Measurements from ENCODE around the gene RSRC1.

RSRC1 gene

GRCh38 chr3:158455406-158455805 lies 345.5 kb downstream of the RSRC1 start:
- no peaks in the 10 kb centered on the region for H3K4me1 ChIP-seq (ENCODE audit: control insufficient read depth, low read depth, low read length)
- H3K9ac ChIP-seq (ENCODE audit: low read length) = no peak overlapping the region
- no peaks in the 10 kb centered on the region for H3K36me3 ChIP-seq (ENCODE audit: control insufficient read depth, low read depth, low read length)
- no peaks in the 10 kb centered on the region for H3K9me3 ChIP-seq (ENCODE audit: control insufficient read depth, low read depth, low read length)
- no peak overlapping the region for H3K27ac ChIP-seq (ENCODE audit: low read length)
- H3K4me3 ChIP-seq (ENCODE audit: low read length) = no peak overlapping the region
- no peaks in the 10 kb centered on the region for H3K27me3 ChIP-seq (ENCODE audit: control insufficient read depth, insufficient read depth, low read length)

GRCh38 chr3:158456114-158456513 lies 346.2 kb downstream of the RSRC1 start:
- no peak overlapping the region for H3K27ac ChIP-seq (ENCODE audit: low read length)
- no peaks in the 10 kb centered on the region for H3K4me1 ChIP-seq (ENCODE audit: control insufficient read depth, low read depth, low read length)
- no peak overlapping the region for H3K9ac ChIP-seq (ENCODE audit: low read length)
- H3K4me3 ChIP-seq (ENCODE audit: low read length) = no peak overlapping the region
- no peaks in the 10 kb centered on the region for H3K27me3 ChIP-seq (ENCODE audit: control insufficient read depth, insufficient read depth, low read length)
- no peaks in the 10 kb centered on the region for H3K36me3 ChIP-seq (ENCODE audit: control insufficient read depth, low read depth, low read length)
- no peaks in the 10 kb centered on the region for H3K9me3 ChIP-seq (ENCODE audit: control insufficient read depth, low read depth, low read length)

- H3K4me1 ChIP-seq (ENCODE audit: control insufficient read depth, low read depth, low read length) = no peaks in the 10 kb centered on the region
- no peak overlapping the region for H3K9ac ChIP-seq (ENCODE audit: low read length)
- no peak overlapping the region for H3K4me3 ChIP-seq (ENCODE audit: low read length)
- H3K9me3 ChIP-seq (ENCODE audit: control insufficient read depth, low read depth, low read length) = no peaks in the 10 kb centered on the region
- H3K36me3 ChIP-seq (ENCODE audit: control insufficient read depth, low read depth, low read length) = no peaks in the 10 kb centered on the region
- no peaks in the 10 kb centered on the region for H3K27me3 ChIP-seq (ENCODE audit: control insufficient read depth, insufficient read depth, low read length)
- no peak overlapping the region for H3K27ac ChIP-seq (ENCODE audit: low read length)
Observed at GRCh38 chr3:158458464-158458863, 348.6 kb downstream of the RSRC1 start.

GRCh38 chr3:158460926-158461325 lies 351.0 kb downstream of the RSRC1 start:
- Histone ChIP-seq H3K9me3 (ENCODE audit: control insufficient read depth, low read depth, low read length) (no peaks in the 10 kb centered on the region), H3K4me1 (ENCODE audit: control insufficient read depth, low read depth, low read length) (no peaks in the 10 kb centered on the region), H3K9ac (ENCODE audit: low read length) (no peak overlapping the region), H3K27ac (ENCODE audit: low read length) (no peak overlapping the region), H3K27me3 (ENCODE audit: control insufficient read depth, insufficient read depth, low read length) (no peaks in the 10 kb centered on the region), H3K4me3 (ENCODE audit: low read length) (no peak overlapping the region), H3K36me3 (ENCODE audit: control insufficient read depth, low read depth, low read length) (no peaks in the 10 kb centered on the region)

GRCh38 chr3:158463556-158463955 lies 353.7 kb downstream of the RSRC1 start:
- Histone ChIP-seq H3K9ac (ENCODE audit: low read length) (no peak overlapping the region), H3K4me3 (ENCODE audit: low read length) (no peak overlapping the region), H3K9me3 (ENCODE audit: control insufficient read depth, low read depth, low read length) (no peaks in the 10 kb centered on the region), H3K36me3 (ENCODE audit: control insufficient read depth, low read depth, low read length) (no peaks in the 10 kb centered on the region), H3K27ac (ENCODE audit: low read length) (no peak overlapping the region), H3K27me3 (ENCODE audit: control insufficient read depth, insufficient read depth, low read length) (no peaks in the 10 kb centered on the region), H3K4me1 (ENCODE audit: control insufficient read depth, low read depth, low read length) (no peaks in the 10 kb centered on the region)

- Histone ChIP-seq H3K36me3 (ENCODE audit: control insufficient read depth, low read depth, low read length) (no peaks in the 10 kb centered on the region), H3K4me3 (ENCODE audit: low read length) (no peak overlapping the region), H3K27me3 (ENCODE audit: control insufficient read depth, insufficient read depth, low read length) (no peaks in the 10 kb centered on the region), H3K9ac (ENCODE audit: low read length) (no peak overlapping the region), H3K27ac (ENCODE audit: low read length) (no peak overlapping the region), H3K4me1 (ENCODE audit: control insufficient read depth, low read depth, low read length) (no peaks in the 10 kb centered on the region), H3K9me3 (ENCODE audit: control insufficient read depth, low read depth, low read length) (no peaks in the 10 kb centered on the region)
Observed at GRCh38 chr3:158465074-158465473, 355.2 kb downstream of the RSRC1 start.

GRCh38 chr3:158470944-158471638 lies 361.2 kb downstream of the RSRC1 start:
- no peak overlapping the region for H3K27ac ChIP-seq (ENCODE audit: low read length)
- H3K4me1 ChIP-seq (ENCODE audit: control insufficient read depth, low read depth, low read length) = no peaks in the 10 kb centered on the region
- H3K27me3 ChIP-seq (ENCODE audit: control insufficient read depth, insufficient read depth, low read length) = no peaks in the 10 kb centered on the region
- H3K36me3 ChIP-seq (ENCODE audit: control insufficient read depth, low read depth, low read length) = no peaks in the 10 kb centered on the region
- H3K9me3 ChIP-seq (ENCODE audit: control insufficient read depth, low read depth, low read length) = no peaks in the 10 kb centered on the region
- H3K4me3 ChIP-seq (ENCODE audit: low read length) = no peak overlapping the region
- no peak overlapping the region for H3K9ac ChIP-seq (ENCODE audit: low read length)

- no peak overlapping the region for H3K27ac ChIP-seq (ENCODE audit: low read length)
Observed at GRCh38 chr3:158471639-158472294, 361.9 kb downstream of the RSRC1 start.

GRCh38 chr3:158479051-158479450 lies 369.2 kb downstream of the RSRC1 start:
- Histone ChIP-seq H3K27ac (ENCODE audit: low read length) (no peak overlapping the region), H3K36me3 (ENCODE audit: control insufficient read depth, low read depth, low read length) (no peaks in the 10 kb centered on the region), H3K9me3 (ENCODE audit: control insufficient read depth, low read depth, low read length) (no peaks in the 10 kb centered on the region), H3K4me1 (ENCODE audit: control insufficient read depth, low read depth, low read length) (peaks cover 16% of the 10 kb centered on the region), H3K9ac (ENCODE audit: low read length) (no peak overlapping the region), H3K27me3 (ENCODE audit: control insufficient read depth, insufficient read depth, low read length) (no peaks in the 10 kb centered on the region), H3K4me3 (ENCODE audit: low read length) (no peak overlapping the region)

More at GRCh38 chr3:158471639-158472294, 361.9 kb downstream of the RSRC1 start:
- H3K36me3 ChIP-seq (ENCODE audit: control insufficient read depth, low read depth, low read length) = no peaks in the 10 kb centered on the region
- H3K4me1 ChIP-seq (ENCODE audit: control insufficient read depth, low read depth, low read length) = no peaks in the 10 kb centered on the region
- H3K9me3 ChIP-seq (ENCODE audit: control insufficient read depth, low read depth, low read length) = no peaks in the 10 kb centered on the region
- no peak overlapping the region for H3K4me3 ChIP-seq (ENCODE audit: low read length)
- H3K9ac ChIP-seq (ENCODE audit: low read length) = no peak overlapping the region
- no peaks in the 10 kb centered on the region for H3K27me3 ChIP-seq (ENCODE audit: control insufficient read depth, insufficient read depth, low read length)

GRCh38 chr3:158483701-158484235 lies 373.9 kb downstream of the RSRC1 start:
- Histone ChIP-seq H3K4me1 (ENCODE audit: control insufficient read depth, low read depth, low read length) (peaks cover 16% of the 10 kb centered on the region), H3K4me3 (ENCODE audit: low read length) (no peak overlapping the region), H3K9ac (ENCODE audit: low read length) (no peak overlapping the region), H3K27me3 (ENCODE audit: control insufficient read depth, insufficient read depth, low read length) (no peaks in the 10 kb centered on the region), H3K36me3 (ENCODE audit: control insufficient read depth, low read depth, low read length) (no peaks in the 10 kb centered on the region), H3K27ac (ENCODE audit: low read length) (no peak overlapping the region), H3K9me3 (ENCODE audit: control insufficient read depth, low read depth, low read length) (no peaks in the 10 kb centered on the region)

GRCh38 chr3:158486200-158486599 lies 376.3 kb downstream of the RSRC1 start:
- Histone ChIP-seq H3K4me3 (ENCODE audit: low read length) (no peak overlapping the region), H3K4me1 (ENCODE audit: control insufficient read depth, low read depth, low read length) (peaks cover 14% of the 10 kb centered on the region), H3K9me3 (ENCODE audit: control insufficient read depth, low read depth, low read length) (no peaks in the 10 kb centered on the region), H3K27me3 (ENCODE audit: control insufficient read depth, insufficient read depth, low read length) (no peaks in the 10 kb centered on the region), H3K9ac (ENCODE audit: low read length) (no peak overlapping the region), H3K36me3 (ENCODE audit: control insufficient read depth, low read depth, low read length) (no peaks in the 10 kb centered on the region), H3K27ac (ENCODE audit: low read length) (no peak overlapping the region)

- no peaks in the 10 kb centered on the region for H3K27me3 ChIP-seq (ENCODE audit: control insufficient read depth, insufficient read depth, low read length)
- H3K9ac ChIP-seq (ENCODE audit: low read length) = no peak overlapping the region
- H3K27ac ChIP-seq (ENCODE audit: low read length) = no peak overlapping the region
- H3K36me3 ChIP-seq (ENCODE audit: control insufficient read depth, low read depth, low read length) = no peaks in the 10 kb centered on the region
- H3K9me3 ChIP-seq (ENCODE audit: control insufficient read depth, low read depth, low read length) = no peaks in the 10 kb centered on the region
- H3K4me3 ChIP-seq (ENCODE audit: low read length) = no peak overlapping the region
- no peaks in the 10 kb centered on the region for H3K4me1 ChIP-seq (ENCODE audit: control insufficient read depth, low read depth, low read length)
Observed at GRCh38 chr3:158488670-158489069, 378.8 kb downstream of the RSRC1 start.
